ENCODE results near the gene ACBD3.
"Not testable (repeated sequence)": the region's sequence is repeated elsewhere in the genome, so short reads cannot be mapped to it uniquely, and the experiment has no call there.

ACBD3 gene

DNA sequence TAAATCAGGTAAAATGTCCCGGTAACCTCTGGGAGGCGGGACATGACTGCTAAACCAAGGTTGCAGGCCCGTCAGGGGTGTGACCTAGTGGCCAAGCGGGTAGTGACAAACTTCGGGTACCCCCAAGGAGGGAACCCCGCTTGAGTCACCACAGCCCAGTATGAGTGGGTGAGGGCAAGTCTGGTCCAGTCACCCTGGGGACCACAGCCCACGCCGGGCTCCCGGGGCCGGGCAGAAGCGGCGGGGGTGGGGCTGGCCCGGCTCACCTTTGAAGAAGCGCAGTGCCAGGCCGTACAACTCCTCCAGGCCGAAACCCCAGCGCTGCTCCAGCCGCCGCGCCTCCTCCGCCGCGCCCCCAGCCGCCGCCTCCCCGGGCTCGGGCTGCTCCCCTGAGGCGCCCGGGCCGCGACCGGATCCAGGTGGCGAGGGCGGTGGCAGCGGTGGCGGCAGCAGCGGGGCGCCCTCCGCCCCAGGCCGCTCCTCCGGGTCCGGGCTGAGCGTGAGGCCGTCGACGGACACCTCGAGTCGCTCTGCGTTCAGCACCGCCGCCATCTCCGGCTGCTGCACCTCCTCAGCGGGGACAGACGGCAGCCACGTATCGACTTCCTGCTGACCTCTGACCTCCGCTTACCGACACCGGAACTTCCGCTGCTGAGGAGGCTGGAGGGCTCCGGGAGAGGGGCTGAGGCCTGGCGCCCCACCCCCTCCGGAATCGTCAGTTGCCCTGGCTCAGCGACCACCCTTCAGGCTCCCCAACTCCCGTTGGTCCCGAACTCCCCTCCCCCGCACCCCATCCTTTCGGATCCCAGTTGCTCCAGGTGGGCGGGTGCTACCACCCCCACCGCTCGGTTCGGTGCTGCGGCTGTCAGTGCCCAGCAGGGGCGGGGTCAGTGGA is at the start of gene ACBD3:
TSS of gene ACBD3 (minus strand) at position 618 of the 895 bp plus-strand sequence. CDS start at position 552, 66 bp downstream.
- DNase-seq (ENCODE audit: low read depth, low spot score), result peak; percentile 76

DNA sequence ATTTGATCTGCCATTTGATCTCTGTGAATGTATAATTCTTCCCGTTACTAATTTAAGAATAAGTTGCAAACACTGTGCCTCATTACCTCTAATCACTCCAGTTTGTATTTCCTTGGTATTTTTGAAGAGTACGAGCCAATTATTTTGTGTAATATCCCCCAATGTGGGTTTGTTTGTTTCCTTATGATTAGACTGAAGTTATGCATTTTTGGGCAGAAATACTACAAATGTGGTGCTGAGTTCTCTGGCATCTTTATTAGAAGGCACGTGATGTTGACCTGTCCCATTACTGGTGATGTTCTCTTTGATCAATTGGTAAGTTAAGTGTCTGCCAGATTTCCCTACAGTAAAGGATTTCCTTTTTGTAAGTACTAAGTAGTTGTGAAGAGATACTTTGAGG is 47.3 kb upstream of the ACBD3 start:
- DNase-seq (ENCODE audit: low read depth, low spot score), result no peak

DNA sequence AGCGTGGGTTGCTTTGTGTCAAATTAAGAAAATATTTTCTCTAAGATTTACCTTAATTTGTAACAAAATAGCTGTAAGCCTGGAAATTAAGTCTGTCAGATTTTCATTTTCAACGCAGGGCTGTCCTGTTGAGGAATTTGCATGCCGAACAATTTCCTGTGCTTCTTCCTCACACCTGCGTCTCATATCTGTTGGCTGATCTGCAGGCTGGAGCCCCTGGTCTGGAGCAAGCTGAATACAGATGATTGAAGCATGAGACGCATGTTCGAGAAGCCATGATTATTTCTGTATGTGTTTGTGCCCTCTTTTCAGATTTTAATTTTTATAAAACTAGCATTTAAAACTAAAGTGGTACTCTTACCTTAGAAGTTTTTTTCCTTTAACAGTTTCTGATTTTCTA is 46.8 kb upstream of the ACBD3 start:
- no peak for DNase-seq (ENCODE audit: low read depth, low spot score)

DNA sequence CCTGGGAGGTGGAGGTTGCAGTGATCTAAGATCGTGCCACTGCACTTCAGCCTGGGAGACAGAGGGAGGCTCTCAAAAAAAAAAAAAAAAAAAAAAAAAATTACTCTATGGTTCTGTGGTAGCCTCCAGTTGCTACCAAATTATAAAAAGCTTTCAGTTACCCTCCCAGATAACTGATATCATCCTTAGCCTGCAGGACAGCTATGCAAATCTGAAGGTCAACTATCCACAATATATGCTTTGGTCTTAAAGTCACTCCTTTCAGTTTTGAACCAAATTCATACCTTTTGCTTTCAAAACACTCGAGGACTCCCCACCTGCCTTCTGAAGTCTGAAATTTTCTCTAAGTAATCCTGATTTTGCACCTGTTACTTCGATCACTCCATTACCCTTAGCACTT is 40.1 kb upstream of the ACBD3 start:
- DNase-seq (ENCODE audit: low read depth, low spot score), result no peak

DNA sequence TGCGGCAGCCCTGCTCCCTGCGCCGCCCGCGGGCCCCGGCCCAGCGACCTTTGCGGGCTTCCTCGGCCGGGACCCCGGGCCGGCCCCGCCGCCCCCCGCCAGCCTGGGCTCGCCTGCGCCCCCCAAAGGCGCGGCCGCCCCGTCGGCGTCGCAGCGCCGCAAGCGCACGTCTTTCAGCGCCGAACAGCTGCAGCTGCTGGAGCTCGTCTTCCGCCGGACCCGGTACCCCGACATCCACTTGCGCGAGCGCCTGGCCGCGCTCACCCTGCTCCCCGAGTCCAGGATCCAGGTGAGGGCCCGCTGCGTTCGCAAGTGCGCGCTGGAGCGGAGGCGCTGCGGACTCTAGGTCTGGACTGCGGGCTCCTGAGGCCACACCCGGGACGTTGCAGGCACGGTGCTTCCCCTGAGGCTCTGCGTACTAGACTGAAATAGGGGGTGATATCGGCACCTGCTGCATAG is 37.3 kb upstream of the ACBD3 start:
- no peak for DNase-seq (ENCODE audit: low read depth, low spot score)

DNA sequence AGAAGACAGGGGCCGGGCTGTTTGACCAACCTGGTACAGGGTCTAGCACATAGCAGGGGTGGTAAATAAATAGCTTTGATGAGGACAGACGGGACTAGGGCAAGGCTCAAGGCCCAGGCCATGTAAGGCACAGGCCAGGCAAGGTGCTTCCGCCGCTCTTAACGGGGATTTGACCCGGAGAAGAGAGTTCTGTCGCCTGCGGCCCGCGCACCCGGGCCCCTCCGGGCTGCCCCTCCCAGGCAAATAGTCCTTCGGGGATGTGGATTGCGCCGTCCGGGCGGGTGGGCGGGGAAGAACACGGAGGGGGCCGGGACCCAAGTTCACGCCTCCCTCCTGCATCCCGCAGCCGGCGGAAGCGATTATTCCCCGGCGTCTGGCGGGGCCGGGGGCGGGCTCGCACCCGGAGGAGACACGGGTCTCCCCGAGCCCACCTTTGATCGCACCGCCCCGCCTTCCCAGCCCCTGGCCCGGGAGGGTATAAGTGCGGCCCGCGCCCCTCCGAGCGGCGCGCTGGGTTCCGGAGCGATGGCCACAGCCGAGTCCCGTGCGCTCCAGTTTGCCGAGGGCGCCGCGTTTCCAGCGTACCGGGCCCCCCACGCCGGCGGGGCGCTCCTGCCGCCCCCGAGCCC is 36.7 kb upstream of the ACBD3 start, which contains the start of gene MIXL1:
TSS of gene MIXL1 (plus strand) at position 508 of the 629 bp plus-strand sequence. CDS start at position 526, 18 bp downstream.
- no peak for DNase-seq (ENCODE audit: low read depth, low spot score)

DNA sequence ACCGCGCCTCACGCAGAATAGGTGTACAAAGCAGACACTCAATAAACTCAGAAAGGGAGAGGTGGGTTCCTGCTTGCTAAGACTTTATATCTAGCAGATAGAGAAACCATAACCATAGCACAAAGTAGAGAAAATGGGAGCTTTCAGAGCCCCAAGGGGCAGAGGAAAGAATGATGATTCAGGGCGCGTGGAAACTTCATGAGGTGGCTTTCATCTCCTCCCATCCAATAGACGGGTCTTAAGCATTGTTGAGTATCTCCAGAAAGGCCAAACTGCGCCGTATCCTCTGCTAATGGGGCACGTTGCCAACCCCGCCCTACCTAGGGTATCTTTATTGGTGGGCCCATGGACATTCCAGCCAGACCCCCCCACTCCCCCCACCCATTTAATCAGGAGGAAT is 36.1 kb upstream of the ACBD3 start:
- DNase-seq (ENCODE audit: low read depth, low spot score), result no peak

DNA sequence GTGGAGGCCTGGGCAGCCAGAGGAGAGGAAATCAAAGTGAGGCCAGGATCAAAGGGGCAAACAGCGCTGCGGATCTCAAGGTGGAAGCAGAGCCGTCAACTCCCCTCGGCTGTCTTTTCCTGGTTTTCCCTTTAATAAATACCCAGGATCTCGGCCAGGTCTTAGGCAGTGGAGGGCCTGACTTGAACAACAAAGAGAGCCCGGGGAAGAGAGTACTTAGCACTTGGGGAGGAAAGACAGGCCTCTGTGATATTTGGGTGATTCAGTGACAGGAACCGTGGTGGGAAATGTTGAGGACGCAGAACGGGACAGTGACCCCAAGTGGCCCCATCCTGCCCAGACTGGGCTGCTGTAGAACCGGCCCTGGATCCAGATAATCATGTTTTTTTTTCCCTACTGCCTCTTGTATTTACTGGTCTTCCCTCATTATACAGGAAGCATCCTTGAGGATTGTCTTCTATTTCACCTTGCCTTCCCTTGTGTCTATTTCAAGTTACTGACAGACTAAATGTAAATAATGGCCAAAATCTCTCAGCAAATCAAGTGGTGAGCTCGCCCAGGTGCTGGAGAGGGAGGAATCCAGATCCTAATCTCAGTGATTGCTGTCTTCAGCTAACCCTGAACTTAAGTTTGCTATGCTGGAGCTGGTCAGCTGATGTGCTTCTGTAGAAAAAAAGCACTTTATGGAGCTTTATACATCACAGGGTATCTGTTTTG is 34.1 kb upstream of the ACBD3 start:
- no peak for DNase-seq (ENCODE audit: low read depth, low spot score)

DNA sequence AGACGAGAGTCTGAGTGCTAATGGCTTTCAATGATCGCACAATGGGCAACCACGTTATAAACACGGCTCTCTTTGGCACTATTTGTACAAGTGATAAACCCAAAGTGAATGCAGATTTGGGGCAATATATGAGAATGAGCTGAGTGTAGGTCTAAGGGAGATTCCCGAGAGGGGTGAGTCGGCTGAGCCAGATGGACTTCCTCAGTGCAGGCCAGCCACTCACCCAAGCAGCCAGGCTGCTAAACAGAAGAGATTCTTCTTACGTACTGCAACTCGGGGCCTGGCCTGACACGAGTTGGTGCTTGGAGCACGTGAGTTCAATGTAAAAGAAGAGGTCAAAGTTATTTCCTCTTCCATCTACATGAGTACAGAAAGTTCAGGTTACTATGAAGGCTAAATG is 30.7 kb upstream of the ACBD3 start:
- DNase-seq (ENCODE audit: low read depth, low spot score), result no peak

DNA sequence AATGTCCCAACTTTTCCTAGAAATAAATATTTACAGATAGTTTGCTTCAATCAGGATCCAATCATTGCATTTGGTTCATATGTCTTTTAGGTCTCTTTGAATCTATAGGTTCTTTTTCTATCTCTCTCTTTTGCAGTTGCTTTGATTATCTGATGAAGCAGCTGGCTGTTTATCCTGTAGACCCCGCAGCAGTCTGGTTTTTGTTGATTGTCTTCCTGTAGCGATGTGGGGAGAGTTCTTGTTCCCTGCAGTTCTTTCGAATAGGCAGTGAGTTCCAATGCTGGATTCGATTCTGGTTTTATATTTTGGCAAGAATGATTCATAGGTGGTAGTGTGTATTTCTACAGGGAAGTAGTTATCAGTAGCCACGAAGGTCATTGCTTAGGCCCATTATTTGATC is 29.5 kb upstream of the ACBD3 start:
- no peak for DNase-seq (ENCODE audit: low read depth, low spot score)

DNA sequence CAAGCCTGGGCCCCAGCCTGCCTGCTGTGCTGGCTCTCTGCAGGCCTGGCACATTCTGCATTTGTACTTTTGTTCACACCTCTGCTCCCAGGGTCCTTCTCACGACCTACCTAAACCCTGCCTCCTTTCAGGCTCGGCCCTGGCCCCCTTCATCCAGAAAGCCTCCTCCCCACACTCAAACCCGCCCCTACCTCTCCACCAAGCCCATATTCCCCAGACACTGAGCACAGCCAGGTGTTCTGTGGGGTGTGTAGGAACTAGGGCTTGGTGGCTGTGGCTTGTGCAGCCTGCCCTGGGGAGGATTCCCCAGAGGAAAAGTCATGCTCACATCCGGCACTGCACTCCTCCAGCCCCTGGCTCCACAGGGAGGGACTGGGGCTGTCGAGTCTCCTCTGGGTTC is 28.7 kb upstream of the ACBD3 start:
- no peak for DNase-seq (ENCODE audit: low read depth, low spot score)

DNA sequence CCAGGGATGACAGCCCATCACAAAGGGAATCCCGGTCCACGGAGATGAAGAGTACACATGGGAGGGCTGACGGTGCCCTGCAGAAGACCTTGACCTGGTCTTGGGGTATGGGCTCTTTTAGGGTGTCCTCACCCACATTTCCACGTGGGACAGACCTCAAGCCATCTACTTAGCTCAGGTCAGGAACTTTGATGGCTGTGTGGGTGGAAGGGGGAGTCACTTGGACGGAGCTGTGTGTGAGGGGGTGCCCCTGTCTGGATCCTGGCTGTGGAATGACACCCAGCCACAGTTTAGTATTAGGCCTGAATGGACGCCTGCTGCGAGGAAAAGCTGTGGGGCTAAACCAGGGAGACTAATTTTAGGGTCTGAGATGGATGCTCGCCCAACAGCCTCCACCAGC is 26.0 kb upstream of the ACBD3 start:
- no peak for DNase-seq (ENCODE audit: low read depth, low spot score)

DNA sequence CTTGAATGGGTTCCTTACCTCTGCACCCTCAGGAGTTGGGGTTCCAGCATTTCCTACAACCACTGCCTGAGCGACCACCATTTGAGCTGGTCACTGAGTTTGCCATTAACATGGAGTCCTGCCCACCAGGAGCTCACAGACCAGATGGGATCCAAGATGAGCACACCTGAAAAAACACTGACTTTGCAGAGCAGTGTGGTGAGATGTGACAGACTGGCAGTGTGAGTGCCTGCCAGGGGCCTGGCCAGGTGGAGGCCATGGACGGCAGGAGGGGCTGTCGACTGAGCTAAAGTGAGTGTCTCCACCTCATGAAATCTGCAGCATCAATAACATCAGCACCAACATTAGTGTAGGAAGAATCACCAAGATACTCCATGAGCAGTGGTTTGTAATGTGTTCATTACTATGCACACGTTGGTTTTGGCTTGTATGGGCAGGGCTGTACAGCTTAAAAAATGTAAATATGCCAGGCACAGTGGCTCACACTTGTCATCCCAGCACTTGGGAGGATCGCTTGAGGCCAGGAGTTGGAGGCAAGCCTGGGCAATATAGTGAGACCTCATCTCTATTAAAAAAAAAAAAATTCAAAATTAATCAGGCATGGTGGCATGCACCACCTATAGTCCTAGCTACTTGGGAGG is 24.8 kb upstream of the ACBD3 start:
- DNase-seq (ENCODE audit: low read depth, low spot score), result no peak

DNA sequence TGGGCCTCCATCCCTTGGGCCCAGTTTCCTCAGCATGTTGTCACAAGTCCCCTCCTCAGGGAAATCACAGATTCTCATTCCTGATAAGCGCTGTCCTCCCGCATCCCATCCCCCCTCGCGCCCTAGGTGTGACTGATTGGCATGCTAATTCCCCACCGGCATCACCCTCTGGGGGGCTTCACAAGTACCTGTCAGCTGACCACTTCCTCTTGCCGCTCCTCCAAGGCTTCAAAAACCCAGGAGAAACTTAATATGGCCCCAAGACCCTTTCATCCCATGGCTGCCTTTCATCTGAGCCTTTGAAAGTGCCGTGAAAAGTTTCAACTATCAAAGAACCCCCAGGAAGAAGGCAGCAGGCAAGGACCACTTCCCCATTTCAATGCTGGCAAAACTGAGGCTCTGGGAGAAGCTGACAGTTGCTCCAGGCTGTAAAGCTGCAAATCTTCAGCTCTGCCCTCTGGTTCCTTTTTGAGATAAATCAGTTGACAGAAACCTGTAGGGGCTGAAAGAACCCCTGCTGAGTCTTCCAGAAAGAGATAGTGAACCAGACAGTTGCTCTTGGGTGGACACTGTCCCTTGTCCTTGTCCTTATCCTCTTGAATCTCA is 24.1 kb upstream of the ACBD3 start:
- no peak for DNase-seq (ENCODE audit: low read depth, low spot score)

DNA sequence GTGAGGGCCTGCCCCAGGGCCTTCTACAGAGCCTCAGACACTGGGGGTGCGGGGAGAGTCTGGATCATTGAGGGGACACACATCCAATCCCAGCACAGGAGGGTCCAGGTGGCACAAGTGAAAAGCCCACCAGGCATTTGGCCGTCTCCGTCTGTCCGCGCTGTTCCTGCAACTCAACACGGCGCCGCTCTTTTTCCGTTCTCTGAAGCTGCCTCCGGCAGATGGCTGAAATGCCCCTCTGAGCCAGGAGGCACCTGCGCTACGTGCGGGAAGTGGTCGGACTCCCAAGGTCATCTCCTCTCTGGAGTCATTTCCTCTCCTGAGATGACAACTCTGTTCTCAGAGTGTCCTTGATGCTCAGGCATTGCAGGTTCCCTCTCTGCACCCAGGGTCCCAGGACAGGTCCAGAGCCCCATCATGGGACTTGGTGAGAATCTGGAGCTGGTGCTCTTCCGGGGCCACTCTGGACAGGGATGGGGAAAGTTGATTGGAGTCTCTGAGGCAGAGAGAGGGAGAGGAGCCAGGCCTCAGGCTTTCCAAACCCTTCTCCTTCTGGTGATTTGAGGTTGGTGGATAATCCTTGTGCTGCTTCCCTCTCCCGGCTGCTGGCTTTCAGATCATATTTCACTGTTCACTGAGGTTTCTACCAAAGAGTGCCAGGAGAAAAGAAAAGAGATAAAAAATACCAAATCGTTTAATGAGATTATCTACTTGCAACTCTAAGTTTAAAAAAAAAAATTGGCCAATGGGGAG is 22.9 kb upstream of the ACBD3 start:
- DNase-seq (ENCODE audit: low read depth, low spot score), result no peak

DNA sequence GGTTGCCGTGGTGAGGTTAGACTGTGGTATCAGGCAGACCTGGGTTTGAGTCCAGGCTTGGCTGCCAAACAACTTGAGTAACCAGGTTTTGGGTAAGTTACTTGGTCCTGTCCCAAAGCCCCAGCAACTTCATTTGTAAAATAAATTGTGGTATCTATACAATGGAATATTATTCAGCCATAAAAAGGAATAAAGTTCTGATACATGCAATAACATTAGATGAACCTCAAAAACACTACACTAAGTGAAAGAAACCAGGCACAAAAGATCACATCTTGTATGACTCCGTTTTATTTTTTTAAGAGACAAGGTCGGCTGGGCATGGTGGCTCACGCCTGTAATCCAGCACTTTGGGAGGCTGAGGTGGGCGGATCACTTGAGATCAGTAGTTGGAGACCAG is 20.5 kb upstream of the ACBD3 start:
- DNase-seq (ENCODE audit: low read depth, low spot score), result no peak

DNA sequence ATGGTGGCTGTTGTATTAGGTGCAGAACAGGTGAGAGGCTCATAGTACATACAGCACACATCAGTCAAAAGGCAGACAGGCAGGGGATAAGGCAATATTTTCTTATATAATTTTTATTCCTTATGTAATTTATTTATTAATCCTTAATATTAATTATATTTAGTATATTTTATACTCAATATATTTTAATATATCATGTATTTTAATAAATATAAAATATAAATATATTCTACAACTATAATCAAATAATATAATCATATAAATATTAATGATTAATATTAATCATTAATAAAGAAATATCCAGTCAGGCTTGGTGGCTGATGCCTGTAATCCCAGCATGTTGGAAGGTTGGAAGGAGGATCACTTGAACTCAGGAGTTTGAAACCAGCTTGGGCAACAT is 17.7 kb upstream of the ACBD3 start:
- no peak for DNase-seq (ENCODE audit: low read depth, low spot score)

DNA sequence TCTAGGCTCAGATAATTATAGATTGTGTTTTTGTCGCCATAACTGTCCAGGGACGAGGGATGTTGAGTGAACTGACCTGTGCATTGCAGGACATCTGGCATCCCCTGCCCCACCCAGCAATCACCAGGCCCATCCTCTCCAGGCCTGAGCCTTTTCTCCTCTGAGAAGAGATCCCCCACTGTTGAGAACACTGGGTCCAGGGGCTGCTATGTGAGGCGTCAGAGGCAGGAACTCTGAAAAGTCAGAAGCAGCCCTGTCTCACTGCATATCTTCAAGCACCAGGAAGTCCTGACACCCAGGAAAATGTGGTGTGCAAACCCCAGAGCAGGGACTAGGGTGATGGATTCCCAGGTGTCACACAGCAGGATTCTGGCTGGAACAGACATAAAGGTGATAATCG is 17.1 kb upstream of the ACBD3 start:
- no peak for DNase-seq (ENCODE audit: low read depth, low spot score)

DNA sequence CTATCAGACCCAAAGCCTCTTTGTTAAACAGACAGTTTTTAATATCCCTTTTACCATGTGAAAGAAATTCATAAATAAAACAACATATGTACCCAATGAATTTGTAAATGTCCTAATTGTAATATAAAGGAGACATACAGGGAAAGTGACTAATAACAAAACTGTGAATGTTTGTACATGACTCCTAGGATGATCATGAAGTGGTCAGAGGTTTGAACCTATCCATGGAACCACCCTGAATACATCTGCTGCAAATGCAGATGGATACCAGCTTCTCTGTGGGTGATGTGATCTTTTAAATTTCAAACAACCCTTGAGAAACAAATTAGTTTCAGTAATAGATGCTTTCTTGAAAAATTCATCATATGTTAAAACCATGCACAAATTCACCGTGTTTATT is 16.7 kb upstream of the ACBD3 start:
- DNase-seq (ENCODE audit: low read depth, low spot score), result no peak

DNA sequence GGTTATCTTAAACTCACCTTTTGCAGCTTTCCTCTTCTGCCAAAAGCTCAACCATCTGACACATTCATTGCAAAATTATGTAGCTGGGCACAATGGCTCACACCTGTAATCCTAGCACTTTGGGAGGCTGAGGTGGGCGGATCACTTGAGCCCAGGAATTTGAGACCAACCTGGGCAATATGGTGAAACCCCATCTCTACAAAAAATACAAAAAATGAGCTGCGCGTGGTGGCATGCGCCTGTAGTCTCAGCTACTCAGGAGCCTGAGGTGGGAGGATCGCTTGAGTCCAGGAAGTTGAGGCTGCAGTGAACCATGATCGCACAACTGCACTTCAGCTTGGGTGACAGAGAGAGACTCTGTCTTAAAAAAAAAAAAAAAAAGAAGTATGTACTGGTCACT is 16.1 kb upstream of the ACBD3 start:
- not testable (repeated sequence) for DNase-seq (ENCODE audit: low read depth, low spot score)

DNA sequence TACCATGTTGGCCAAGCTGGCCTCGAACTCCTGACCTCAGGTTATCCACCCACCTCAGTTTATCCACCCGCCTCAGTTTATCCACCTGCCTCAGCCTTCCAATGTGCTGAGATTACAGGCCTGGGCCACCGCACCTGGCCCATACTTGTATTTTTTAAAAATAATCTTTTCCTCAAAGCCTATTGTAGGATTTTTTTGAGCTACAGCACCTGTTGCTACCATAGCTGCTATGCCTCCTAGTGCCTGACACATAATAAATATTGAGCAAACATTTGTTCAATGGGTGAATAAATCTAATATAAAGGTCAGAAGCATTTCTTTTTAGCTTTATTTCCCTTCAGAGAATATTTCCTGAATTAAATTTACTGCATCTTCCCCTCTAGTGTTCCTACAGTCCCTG is 15.7 kb upstream of the ACBD3 start:
- DNase-seq (ENCODE audit: low read depth, low spot score), result no peak
